Lower lobe of right lung (tissue), 2 donors: Measurements from ENCODE around the gene DUSP28. TPM values are rescaled to one million over a fixed set of nuclear protein-coding genes. Genes with fewer than 3 reads are reported as not detected.

Source experiments
- ATAC-seq, 2 donors: fragments of 200-7000 bp; cut with Tn5 transposase; one replicate each; pipeline ENCODE4 v1.9.1; 2020 to 2022; ENCODE audit warnings: mild to moderate bottlenecking in 2 of 2, moderate library complexity in 2 of 2
- DNase-seq: peaks from one replicate; pipeline ENCODE4 v3.0.0-alpha.2; 2020
- H3K27ac ChIP-seq: fragments of 200-600 bp; one replicate; pipeline ENCODE4 v1.8.0; 2022
- H3K27me3 ChIP-seq: fragments of 200-600 bp; one replicate; pipeline ENCODE4 v1.8.0; 2022; ENCODE audit warnings: low read depth
- H3K36me3 ChIP-seq: fragments of 200-600 bp; one replicate; pipeline ENCODE4 v1.8.0; 2022; ENCODE audit warnings: mild to moderate bottlenecking
- H3K4me1 ChIP-seq: fragments of 200-600 bp; one replicate; pipeline ENCODE4 v1.8.0; 2022
- H3K4me3 ChIP-seq: fragments of 200-600 bp; one replicate; pipeline ENCODE4 v1.8.0; 2022; ENCODE audit warnings: mild to moderate bottlenecking
- H3K9me3 ChIP-seq: fragments of 200-600 bp; one replicate; pipeline ENCODE4 v1.8.0; 2022
- CTCF ChIP-seq: fragments of 200-600 bp; IDR thresholded peaks from one replicate; pipeline ENCODE4 v1.8.0; 2022; ENCODE audit warnings: antibody characterized with exemption, mild to moderate bottlenecking
- intact Hi-C: fragments of 100-400 bp; cut with DNase I; formaldehyde crosslinking; loops from one replicate; pipeline ENCODE4 v1.11.0; 2022
- total RNA-seq: library from RNA; stranded (reverse); fragmentation: NEBNext Ultra II Directional; extraction: Animal tissue kit (Norgen Biotek cat#: 25700); gene quantifications from one replicate; pipeline ENCODE4 v1.2.1, GENCODE V29; 2021
- donor health status: DM: no; HTN: yes; CAD: no; lungs with severe emphysema.

DUSP28 gene
- total RNA-seq, 1 donor from 2014 or later: 5.7 TPM

DNA sequence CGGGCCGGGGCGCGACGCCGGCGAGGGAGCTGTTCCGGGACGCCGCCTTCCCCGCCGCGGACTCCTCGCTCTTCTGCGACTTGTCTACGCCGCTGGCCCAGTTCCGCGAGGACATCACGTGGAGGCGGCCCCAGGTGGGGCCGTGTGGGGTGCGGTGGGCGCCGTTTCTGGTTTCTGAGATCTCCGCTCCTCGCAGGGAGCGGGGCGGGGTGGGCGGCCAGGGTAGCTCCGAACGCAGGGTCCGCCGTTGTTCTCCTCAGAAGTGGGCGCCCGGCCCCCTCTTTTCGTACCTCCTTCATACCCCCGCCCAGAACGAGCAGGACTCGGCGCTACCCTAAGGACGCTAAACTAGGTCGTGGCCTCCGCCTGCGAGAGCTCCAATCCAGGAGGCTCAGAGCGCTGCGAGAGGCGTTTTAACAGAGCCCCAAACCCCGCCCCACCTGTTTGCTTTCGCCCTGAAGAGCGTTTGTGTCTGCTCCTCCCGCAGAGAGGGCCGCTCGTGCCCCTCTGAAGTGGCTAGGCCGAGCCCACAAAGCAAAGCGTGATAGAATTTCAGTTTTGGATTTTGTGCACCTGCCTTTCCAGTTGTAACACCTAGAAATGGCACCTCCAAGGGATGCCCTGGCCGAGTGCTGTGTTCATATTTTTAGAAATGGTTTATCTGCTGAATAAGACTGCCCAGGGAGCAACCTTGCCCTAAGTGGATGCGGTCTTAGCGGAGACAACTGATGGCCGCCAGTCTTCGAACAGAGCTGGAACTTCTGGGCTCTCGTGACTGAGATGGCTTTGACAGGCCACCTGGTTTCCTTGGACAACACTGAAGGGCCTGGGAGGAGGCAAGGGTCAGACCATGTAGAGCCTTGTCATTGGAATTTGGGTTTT is 27.0 kb downstream of the DUSP28 start:
- Histone ChIP-seq H3K4me1 (peaks cover 31% of the 10 kb centered on the region), H3K27ac (peak overlapping the region; percentile 92), H3K27me3 (no peaks in the 10 kb centered on the region), H3K36me3 (peaks cover 31% of the 10 kb centered on the region), H3K4me3 (peak overlapping the region; percentile 96), H3K9me3 (no peaks in the 10 kb centered on the region)
- no peak for TF ChIP-seq CTCF
- peak; percentile 74 for DNase-seq
- intact Hi-C loops: no loop called here
- ATAC-seq: peak; percentile 46 to 65

- TF ChIP-seq CTCF: no peak
- peaks cover 31% of the 10 kb centered on the region for H3K4me1 ChIP-seq
- DNase-seq (peak; percentile 18), ATAC-seq (no peak)
- intact Hi-C loops: no loop called here
- peak overlapping the region; percentile 96 for H3K4me3 ChIP-seq
- H3K27ac ChIP-seq: no peak overlapping the region
- H3K27me3 ChIP-seq: no peaks in the 10 kb centered on the region
- H3K36me3 ChIP-seq: peaks cover 40% of the 10 kb centered on the region
- H3K9me3 ChIP-seq: no peaks in the 10 kb centered on the region
Measured at GRCh38 chr2:240588006-240588655, 28.0 kb downstream of the DUSP28 start.

DNA sequence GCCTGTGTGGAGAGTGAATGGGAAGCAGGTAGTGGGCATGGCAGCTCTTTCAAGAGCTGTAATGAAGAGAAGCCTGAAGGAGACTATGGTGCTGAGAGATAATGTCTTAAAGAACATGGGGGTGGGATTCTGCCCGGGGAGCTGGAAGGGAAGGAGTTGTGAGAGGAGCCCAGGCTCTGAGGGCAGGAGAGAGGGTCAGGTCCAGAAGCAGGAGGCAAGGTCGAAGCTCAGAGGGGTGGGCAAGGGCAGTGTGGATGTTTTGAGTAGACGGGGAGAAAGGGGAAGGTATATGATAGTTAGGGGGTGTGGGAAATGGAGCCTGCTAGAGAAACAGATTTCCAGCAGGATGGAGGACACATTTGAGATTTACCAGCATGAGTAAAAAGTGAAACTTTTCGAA is 28.5 kb downstream of the DUSP28 start:
- H3K27ac ChIP-seq: no peak overlapping the region
- peak; percentile 20 for DNase-seq
- no peaks in the 10 kb centered on the region for H3K27me3 ChIP-seq
- no peak overlapping the region for H3K4me3 ChIP-seq
- intact Hi-C loops: no loop called here
- peaks cover 31% of the 10 kb centered on the region for H3K4me1 ChIP-seq
- ATAC-seq: no peak
- H3K36me3 ChIP-seq: peaks cover 44% of the 10 kb centered on the region
- no peak for TF ChIP-seq CTCF
- no peaks in the 10 kb centered on the region for H3K9me3 ChIP-seq

GRCh38 chr2:240589375-240589774 is 29.2 kb downstream of the DUSP28 start:
- Histone ChIP-seq H3K36me3 (peaks cover 49% of the 10 kb centered on the region), H3K9me3 (no peaks in the 10 kb centered on the region), H3K27me3 (no peaks in the 10 kb centered on the region), H3K27ac (no peak overlapping the region), H3K4me1 (peaks cover 28% of the 10 kb centered on the region), H3K4me3 (no peak overlapping the region)
- ATAC-seq (no peak), DNase-seq (peak; percentile 24)
- no peak for TF ChIP-seq CTCF
- intact Hi-C loops: no loop called here

DNA sequence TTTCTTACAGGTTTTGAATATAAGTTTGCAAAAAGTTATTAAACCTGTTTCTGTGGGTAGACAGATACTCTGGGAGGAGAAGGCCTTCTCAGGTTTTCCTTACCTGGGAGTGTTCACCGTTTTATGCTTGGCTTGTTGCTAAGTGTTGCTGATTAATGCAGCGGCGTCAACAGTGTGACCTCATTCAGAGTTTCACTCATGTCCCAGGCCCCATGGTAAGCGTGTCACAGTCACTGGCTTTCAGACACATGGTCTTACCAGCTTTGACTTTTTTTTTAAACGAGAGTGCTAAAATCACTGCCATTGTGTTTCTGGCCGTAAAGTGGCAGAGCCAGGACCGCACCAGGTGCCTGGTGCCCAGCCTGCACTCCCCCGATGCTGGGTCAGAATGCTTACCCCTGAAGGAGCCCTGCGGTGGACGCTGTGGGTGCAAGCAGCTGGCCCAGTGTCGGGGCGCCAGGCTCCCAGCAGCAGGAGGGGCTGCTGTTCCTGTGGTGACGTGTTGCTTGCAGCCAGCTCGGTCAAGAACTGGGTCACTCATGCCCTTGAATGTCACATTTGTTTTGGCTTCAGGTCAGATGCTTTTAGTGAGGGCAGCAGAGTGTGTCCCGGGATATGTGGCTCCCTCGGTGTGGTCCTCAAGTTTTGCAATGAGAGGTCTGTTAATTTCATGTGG is 29.8 kb downstream of the DUSP28 start:
- peaks cover 22% of the 10 kb centered on the region for H3K4me1 ChIP-seq
- DNase-seq (peak; percentile 24), ATAC-seq (no peak)
- H3K27ac ChIP-seq: no peak overlapping the region
- no peaks in the 10 kb centered on the region for H3K9me3 ChIP-seq
- intact Hi-C loops: no loop called here
- H3K4me3 ChIP-seq: no peak overlapping the region
- H3K36me3 ChIP-seq: peaks cover 53% of the 10 kb centered on the region
- H3K27me3 ChIP-seq: no peaks in the 10 kb centered on the region
- TF ChIP-seq CTCF: no peak
